SK-N-SH (cell line): ENCODE data around the gene BCAS3.

Experiments
- EP300 ChIP-seq, 2 experiments: IDR thresholded peaks; 2 replicates each; pipeline versions ENCODE4 v1.4.0 to v1.6.1; 2012; ENCODE audit warnings: borderline replicate concordance in 1 of 2, low read depth in 1 of 2, low read length in 1 of 2
- EZH2phosphoT487 ChIP-seq: fragments of 200-600 bp; sonication (generic); IDR thresholded peaks from 2 replicates; pipeline ENCODE4 v1.6.1; 2017; ENCODE audit warnings: low read depth, mixed run types, mild to moderate bottlenecking, antibody characterized with exemption, moderate library complexity, borderline replicate concordance
- FOXM1 ChIP-seq: IDR thresholded peaks from 2 replicates; pipeline ENCODE4 v1.4.0; 2012; ENCODE audit warnings: low read depth, mild to moderate bottlenecking
- IRF3 ChIP-seq: fragments of 150-350 bp; IDR thresholded peaks from 2 replicates; pipeline ENCODE4 v1.6.1; 2016; ENCODE audit warnings: mild to moderate bottlenecking, low read depth, low read length
- MAX ChIP-seq: IDR thresholded peaks from 2 replicates; pipeline ENCODE4 v1.4.0; 2012; ENCODE audit warnings: low read depth
- NRF1 ChIP-seq: IDR thresholded peaks from 2 replicates; pipeline ENCODE4 v1.6.1; 2012; ENCODE audit warnings: low read depth, mild to moderate bottlenecking, low read length
- POLR2AphosphoS5 ChIP-seq: IDR thresholded peaks from 2 replicates; pipeline ENCODE4 v1.6.1; 2012; ENCODE audit warnings: low read depth, low read length
- RAD21 ChIP-seq: IDR thresholded peaks from 2 replicates; pipeline ENCODE4 v1.6.1; 2012; ENCODE audit warnings: mild to moderate bottlenecking, low read length
- RFX5 ChIP-seq: IDR thresholded peaks from 2 replicates; pipeline ENCODE4 v1.6.1; 2012; ENCODE audit warnings: mild to moderate bottlenecking, improper control_type of control experiment, low read length
- SIN3A ChIP-seq: IDR thresholded peaks from 2 replicates; pipeline ENCODE4 v1.6.1; 2012; ENCODE audit warnings: low read depth, mild to moderate bottlenecking, low read length, moderate library complexity, borderline replicate concordance
- TF ChIP-seq, protein P1 (sequence below): fragments of 200-600 bp; sonication (generic); IDR thresholded peaks from 2 replicates; pipeline ENCODE4 v1.6.1; 2017; ENCODE audit warnings: antibody characterized with exemption, mild to moderate bottlenecking, moderate library complexity

- TF ChIP-seq POLR2AphosphoS5 (no peak), SIN3A (no peak), RFX5 (no peak), EP300 (IDR thresholded peaks at IDR 0.05; ENCODE audit: borderline replicate concordance in 1 of 2, low read depth in 1 of 2, low read length in 1 of 2) (no peak), EZH2phosphoT487 (no peak), FOXM1 (no peak), MAX (no peak), NRF1 (no peak), IRF3 (no peak), RAD21 (no peak)
- TF ChIP-seq, protein P1, sequence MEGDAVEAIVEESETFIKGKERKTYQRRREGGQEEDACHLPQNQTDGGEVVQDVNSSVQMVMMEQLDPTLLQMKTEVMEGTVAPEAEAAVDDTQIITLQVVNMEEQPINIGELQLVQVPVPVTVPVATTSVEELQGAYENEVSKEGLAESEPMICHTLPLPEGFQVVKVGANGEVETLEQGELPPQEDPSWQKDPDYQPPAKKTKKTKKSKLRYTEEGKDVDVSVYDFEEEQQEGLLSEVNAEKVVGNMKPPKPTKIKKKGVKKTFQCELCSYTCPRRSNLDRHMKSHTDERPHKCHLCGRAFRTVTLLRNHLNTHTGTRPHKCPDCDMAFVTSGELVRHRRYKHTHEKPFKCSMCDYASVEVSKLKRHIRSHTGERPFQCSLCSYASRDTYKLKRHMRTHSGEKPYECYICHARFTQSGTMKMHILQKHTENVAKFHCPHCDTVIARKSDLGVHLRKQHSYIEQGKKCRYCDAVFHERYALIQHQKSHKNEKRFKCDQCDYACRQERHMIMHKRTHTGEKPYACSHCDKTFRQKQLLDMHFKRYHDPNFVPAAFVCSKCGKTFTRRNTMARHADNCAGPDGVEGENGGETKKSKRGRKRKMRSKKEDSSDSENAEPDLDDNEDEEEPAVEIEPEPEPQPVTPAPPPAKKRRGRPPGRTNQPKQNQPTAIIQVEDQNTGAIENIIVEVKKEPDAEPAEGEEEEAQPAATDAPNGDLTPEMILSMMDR, result no peak
These were observed 230.7 kb downstream of the BCAS3 start for GRCh38 chr17:60908324-60908723.
